ENCODE data around the gene NUDT1. TPM values are rescaled to one million over a fixed set of nuclear protein-coding genes. Genes with fewer than 3 reads are reported as not detected.
A peak's percentile ranks its signal among the peaks of the same experiment; 100 is the strongest.

Gene NUDT1
- total RNA-seq, 3 donors from 2014 or later (not counting 1 experiment from before 2014, with no cell fraction given) = 17.9 to 19.2 (median 18.2) TPM

DNA sequence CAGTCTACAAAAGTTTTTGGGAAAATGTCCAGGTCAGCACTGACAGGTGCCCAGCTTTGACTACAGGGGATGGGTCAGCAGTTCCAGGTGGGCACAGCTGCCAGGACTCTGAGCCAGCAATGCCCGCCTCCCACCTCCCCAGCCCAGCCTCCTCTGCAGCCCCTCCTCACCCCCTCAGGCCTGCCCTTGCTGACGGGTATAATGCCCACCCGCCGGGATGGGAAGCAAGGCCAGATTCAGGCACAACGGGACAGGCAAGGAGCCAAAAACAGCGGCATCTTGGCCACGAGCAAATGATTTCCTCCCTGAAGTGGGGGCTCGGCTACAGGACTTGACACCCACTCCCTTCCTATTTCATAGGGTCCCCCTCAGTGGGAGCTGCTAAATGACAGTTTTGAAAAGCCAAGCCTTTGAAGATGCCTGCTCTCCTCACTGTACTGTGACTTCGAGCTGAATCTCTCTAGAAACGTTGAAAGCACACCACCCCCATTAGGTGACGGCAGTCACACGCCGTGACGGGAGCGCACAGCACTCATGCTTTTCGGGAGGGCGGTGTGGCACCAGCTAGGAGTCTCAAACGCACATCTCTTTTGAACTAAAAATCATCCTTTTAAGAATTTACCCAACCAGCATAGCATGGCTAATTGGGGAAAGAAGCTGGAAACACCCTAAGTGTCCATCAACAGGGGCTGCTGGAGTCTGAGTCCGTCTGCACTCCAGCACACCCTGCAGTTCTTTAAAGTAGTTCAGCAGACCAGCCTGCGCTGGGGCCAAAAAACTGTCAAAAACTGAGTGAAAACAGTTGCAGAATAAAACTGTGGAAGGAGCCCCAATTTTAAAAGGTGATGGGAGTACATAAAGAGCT lies 38.9 kb upstream of the NUDT1 start:
- H3K4me3 ChIP-seq (ENCODE audit: low read length) = no peak overlapping the region
- H3K36me3 ChIP-seq (ENCODE audit: control insufficient read depth, insufficient read depth, low read length) = peaks cover 16% of the 10 kb centered on the region
- intact Hi-C loops (cut with micrococcal nuclease) = no loop called here
- Mint-ChIP-seq H3K27ac (no peak overlapping the region), H3K27me3 (ENCODE audit: low read depth in 2 of 2) (no peaks in the 10 kb centered on the region), H3K4me3 (no peak overlapping the region), H3K9me3 (no peaks in the 10 kb centered on the region), H3K4me1 (no peaks in the 10 kb centered on the region), H3K36me3 (no peaks in the 10 kb centered on the region)
- no peak overlapping the region for H3K27ac ChIP-seq (ENCODE audit: low read length)
- 95% methylated on average over 20 of the region's 20 CpGs for WGBS (ENCODE audit: insufficient coverage)
- DNase-seq (no peak), ATAC-seq (no peak)
- H3K4me1 ChIP-seq (ENCODE audit: control insufficient read depth, insufficient read depth, low read length) = no peaks in the 10 kb centered on the region
- H3K27me3 ChIP-seq (ENCODE audit: control insufficient read depth, insufficient read depth, low read length) = no peaks in the 10 kb centered on the region
- no peaks in the 10 kb centered on the region for H3K9me3 ChIP-seq (ENCODE audit: control insufficient read depth, insufficient read depth, low read length)
- TF ChIP-seq, protein P1, sequence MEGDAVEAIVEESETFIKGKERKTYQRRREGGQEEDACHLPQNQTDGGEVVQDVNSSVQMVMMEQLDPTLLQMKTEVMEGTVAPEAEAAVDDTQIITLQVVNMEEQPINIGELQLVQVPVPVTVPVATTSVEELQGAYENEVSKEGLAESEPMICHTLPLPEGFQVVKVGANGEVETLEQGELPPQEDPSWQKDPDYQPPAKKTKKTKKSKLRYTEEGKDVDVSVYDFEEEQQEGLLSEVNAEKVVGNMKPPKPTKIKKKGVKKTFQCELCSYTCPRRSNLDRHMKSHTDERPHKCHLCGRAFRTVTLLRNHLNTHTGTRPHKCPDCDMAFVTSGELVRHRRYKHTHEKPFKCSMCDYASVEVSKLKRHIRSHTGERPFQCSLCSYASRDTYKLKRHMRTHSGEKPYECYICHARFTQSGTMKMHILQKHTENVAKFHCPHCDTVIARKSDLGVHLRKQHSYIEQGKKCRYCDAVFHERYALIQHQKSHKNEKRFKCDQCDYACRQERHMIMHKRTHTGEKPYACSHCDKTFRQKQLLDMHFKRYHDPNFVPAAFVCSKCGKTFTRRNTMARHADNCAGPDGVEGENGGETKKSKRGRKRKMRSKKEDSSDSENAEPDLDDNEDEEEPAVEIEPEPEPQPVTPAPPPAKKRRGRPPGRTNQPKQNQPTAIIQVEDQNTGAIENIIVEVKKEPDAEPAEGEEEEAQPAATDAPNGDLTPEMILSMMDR (IDR thresholded peaks at IDR 0.05) = no peak

DNA sequence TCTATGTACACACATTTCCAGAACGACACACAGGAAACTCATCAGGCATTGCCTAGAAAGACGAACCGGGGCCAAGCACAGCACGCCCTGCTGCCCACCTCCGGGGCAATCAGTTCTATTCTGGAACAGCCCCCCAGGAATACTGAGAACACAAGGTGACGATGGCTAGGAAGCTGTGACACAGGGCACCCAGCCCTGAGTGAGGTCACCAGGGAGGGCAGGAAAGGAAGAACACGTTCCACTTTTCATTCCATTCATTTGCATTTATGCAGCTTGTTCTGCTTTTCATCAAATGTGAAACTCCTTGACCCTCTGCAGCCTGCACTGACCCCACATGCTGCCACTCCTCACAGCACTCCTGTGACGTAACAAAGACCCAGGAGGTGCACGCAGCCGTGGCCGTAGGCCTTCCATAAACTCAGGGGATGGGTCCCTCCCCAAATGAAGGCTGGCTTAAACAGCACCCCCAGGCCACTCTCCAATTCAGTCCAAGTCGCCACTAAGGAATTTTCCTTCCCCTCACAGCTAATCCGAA lies 38.2 kb upstream of the NUDT1 start:
- H3K27ac Mint-ChIP-seq = no peak overlapping the region
- WGBS (ENCODE audit: insufficient coverage) = 84% methylated on average over 13 of the region's 13 CpGs

DNA sequence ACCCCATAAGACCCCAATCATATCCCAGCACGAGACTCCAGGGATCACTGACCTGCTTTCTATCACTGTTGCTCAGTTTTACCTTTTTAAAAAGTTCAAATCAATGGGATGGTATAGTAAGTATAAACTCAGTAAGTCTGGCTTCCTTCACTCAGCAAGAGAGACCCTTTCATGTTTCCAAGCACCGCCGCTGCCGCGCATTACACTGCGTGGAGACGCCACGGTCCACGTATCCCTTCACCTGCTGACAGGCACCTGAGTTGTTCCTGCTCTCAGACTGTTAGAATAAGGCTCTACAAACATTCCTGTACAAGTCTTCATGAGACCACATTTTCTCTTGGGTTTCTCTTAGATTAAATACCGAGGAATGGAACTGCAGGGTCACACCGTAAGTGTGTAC lies 37.6 kb upstream of the NUDT1 start:
- 95% methylated on average over 11 of the region's 11 CpGs for WGBS (ENCODE audit: insufficient coverage)

More for the DNA sequence above, 38.2 kb upstream of the NUDT1 start:
- intact Hi-C loops (cut with micrococcal nuclease) = no loop called here
- Mint-ChIP-seq H3K9me3 (no peaks in the 10 kb centered on the region), H3K27me3 (ENCODE audit: low read depth in 2 of 2) (no peaks in the 10 kb centered on the region), H3K36me3 (no peaks in the 10 kb centered on the region), H3K4me3 (no peak overlapping the region), H3K4me1 (peaks cover 0 to 2% of the 10 kb centered on the region in 2 donors)
- H3K36me3 ChIP-seq (ENCODE audit: control insufficient read depth, insufficient read depth, low read length) = peaks cover 13% of the 10 kb centered on the region
- no peaks in the 10 kb centered on the region for H3K27me3 ChIP-seq (ENCODE audit: control insufficient read depth, insufficient read depth, low read length)
- no peak overlapping the region for H3K4me3 ChIP-seq (ENCODE audit: low read length)
- H3K27ac ChIP-seq (ENCODE audit: low read length) = no peak overlapping the region
- peak in 1 of 3 donors; percentile 21 for ATAC-seq
- H3K9me3 ChIP-seq (ENCODE audit: control insufficient read depth, insufficient read depth, low read length) = no peaks in the 10 kb centered on the region
- TF ChIP-seq, protein P1 (IDR thresholded peaks at IDR 0.05) = no peak
- H3K4me1 ChIP-seq (ENCODE audit: control insufficient read depth, insufficient read depth, low read length) = no peaks in the 10 kb centered on the region
- DNase-seq = no peak

More for the DNA sequence above, 37.6 kb upstream of the NUDT1 start:
- Histone ChIP-seq H3K27ac (ENCODE audit: low read length) (no peak overlapping the region), H3K27me3 (ENCODE audit: control insufficient read depth, insufficient read depth, low read length) (no peaks in the 10 kb centered on the region), H3K4me1 (ENCODE audit: control insufficient read depth, insufficient read depth, low read length) (no peaks in the 10 kb centered on the region), H3K9me3 (ENCODE audit: control insufficient read depth, insufficient read depth, low read length) (no peaks in the 10 kb centered on the region), H3K4me3 (ENCODE audit: low read length) (no peak overlapping the region), H3K36me3 (ENCODE audit: control insufficient read depth, insufficient read depth, low read length) (peaks cover 13% of the 10 kb centered on the region)
- DNase-seq (no peak), ATAC-seq (no peak)
- Mint-ChIP-seq H3K27me3 (ENCODE audit: low read depth in 2 of 2) (no peaks in the 10 kb centered on the region), H3K9me3 (no peaks in the 10 kb centered on the region), H3K36me3 (no peaks in the 10 kb centered on the region), H3K4me1 (peaks cover 0 to 5% of the 10 kb centered on the region in 2 donors), H3K27ac (no peak overlapping the region), H3K4me3 (no peak overlapping the region)
- intact Hi-C loops (cut with micrococcal nuclease) = no loop called here
- TF ChIP-seq, protein P1 (IDR thresholded peaks at IDR 0.05) = no peak

All from natural killer cell (primary cell).